Raji (cell line): ENCODE data around the gene CDR2.

Experiments
- POLR2A ChIP-seq: IDR thresholded peaks from 2 replicates; pipeline ENCODE4 v1.6.1; 2011; ENCODE audit warnings: low read depth, low read length, control low read depth; ENCODE audit not compliant: insufficient read depth

Gene CDR2

GRCh38 chr16:22312897-22313781 is 61.3 kb downstream of the CDR2 start:
- TF ChIP-seq POLR2A: no peak

GRCh38 chr16:22311520-22311919 is 62.9 kb downstream of the CDR2 start:
- no peak for TF ChIP-seq POLR2A

- TF ChIP-seq POLR2A: no peak
Measured at GRCh38 chr16:22308824-22309520, 65.4 kb downstream of the CDR2 start.

- TF ChIP-seq POLR2A: no peak
Measured at GRCh38 chr16:22307838-22308237, 66.6 kb downstream of the CDR2 start.

- no peak for TF ChIP-seq POLR2A
Measured at GRCh38 chr16:22306788-22307187, 67.6 kb downstream of the CDR2 start.

- no peak for TF ChIP-seq POLR2A
Measured at GRCh38 chr16:22304411-22304810, 70.0 kb downstream of the CDR2 start.

GRCh38 chr16:22302776-22303363 is 71.5 kb downstream of the CDR2 start:
- TF ChIP-seq POLR2A: no peak

- no peak for TF ChIP-seq POLR2A
Measured at GRCh38 chr16:22300427-22301071, 73.9 kb downstream of the CDR2 start.

- TF ChIP-seq POLR2A: no peak
Measured at GRCh38 chr16:22299036-22299435, 75.4 kb downstream of the CDR2 start.

- TF ChIP-seq POLR2A: no peak
Measured at GRCh38 chr16:22297871-22298733, 76.3 kb downstream of the CDR2 start.

- TF ChIP-seq POLR2A: peak; percentile 70
Measured at GRCh38 chr16:22297114-22297870, 77.1 kb downstream of the CDR2 start, which contains the start of gene POLR3E. TSS of gene POLR3E (plus strand) at chr16:22297409. CDS start at chr16:22302969, 5,560 bp downstream.

- TF ChIP-seq POLR2A: no peak
Measured at GRCh38 chr16:22296225-22297113, 78.0 kb downstream of the CDR2 start.
